IMR-90 (cell line): ENCODE data around the gene CAP2.

Experiments used
- BHLHE40 ChIP-seq: fragments of 150-350 bp; IDR thresholded peaks from 2 replicates; pipeline ENCODE4 v1.6.1; 2016; ENCODE audit warnings: mild to moderate bottlenecking, low read depth, low read length
- CEBPB ChIP-seq: IDR thresholded peaks from 2 replicates; pipeline ENCODE4 v1.6.1; 2012; ENCODE audit warnings: low read depth, low read length, improper control_type of control experiment
- CHD1 ChIP-seq: IDR thresholded peaks from 2 replicates; pipeline ENCODE4 v1.6.1; 2012; ENCODE audit warnings: low read depth, low read length, improper control_type of control experiment
- FOS ChIP-seq: fragments of 150-350 bp; IDR thresholded peaks from 2 replicates; pipeline ENCODE4 v1.6.1; 2016; ENCODE audit warnings: low read depth, low read length
- MAFK ChIP-seq: IDR thresholded peaks from 2 replicates; pipeline ENCODE4 v1.6.1; 2012; ENCODE audit warnings: low read depth, low read length, improper control_type of control experiment
- MAZ ChIP-seq: IDR thresholded peaks from 2 replicates; pipeline ENCODE4 v1.6.1; 2012; ENCODE audit warnings: low read depth, mild to moderate bottlenecking, low read length, improper control_type of control experiment, moderate library complexity, borderline replicate concordance
- POLR2A ChIP-seq: IDR thresholded peaks from 2 replicates; pipeline ENCODE4 v1.6.1; 2012; ENCODE audit warnings: mild to moderate bottlenecking, low read depth, low read length
- RAD21 ChIP-seq: IDR thresholded peaks from 2 replicates; pipeline ENCODE4 v1.6.1; 2012; ENCODE audit warnings: low read length, improper control_type of control experiment
- RCOR1 ChIP-seq: IDR thresholded peaks from 2 replicates; pipeline ENCODE4 v1.6.1; 2012; ENCODE audit warnings: mild to moderate bottlenecking, low read length, improper control_type of control experiment; ENCODE audit not compliant: insufficient replicate concordance
- RFX5 ChIP-seq: IDR thresholded peaks from 2 replicates; pipeline ENCODE4 v1.8.0; 2012; ENCODE audit warnings: low read depth, mild to moderate bottlenecking, low read length, moderate library complexity
- SMC3 ChIP-seq: fragments of 150-350 bp; IDR thresholded peaks from 2 replicates; pipeline ENCODE4 v1.6.1; 2016; ENCODE audit warnings: low read depth, mild to moderate bottlenecking, antibody characterized with exemption, low read length, moderate library complexity
- TF ChIP-seq, protein P1 (sequence below): conservative IDR thresholded peaks from 2 replicates; pipeline ENCODE4 v1.5.1; 2012; ENCODE audit warnings: mild to moderate bottlenecking, low read depth, low read length, improper control_type of control experiment
- TF ChIP-seq, protein P2 (sequence below): fragments of 150-350 bp; IDR thresholded peaks from 2 replicates; pipeline ENCODE4 v1.6.1; 2017; ENCODE audit warnings: mild to moderate bottlenecking, antibody characterized with exemption, low read length, low read depth
- TF ChIP-seq, protein P3 (sequence below): fragments of 150-350 bp; IDR thresholded peaks from 2 replicates; pipeline ENCODE4 v1.6.1; 2016; ENCODE audit warnings: low read depth, mild to moderate bottlenecking, low read length, moderate library complexity, borderline replicate concordance

DNA sequence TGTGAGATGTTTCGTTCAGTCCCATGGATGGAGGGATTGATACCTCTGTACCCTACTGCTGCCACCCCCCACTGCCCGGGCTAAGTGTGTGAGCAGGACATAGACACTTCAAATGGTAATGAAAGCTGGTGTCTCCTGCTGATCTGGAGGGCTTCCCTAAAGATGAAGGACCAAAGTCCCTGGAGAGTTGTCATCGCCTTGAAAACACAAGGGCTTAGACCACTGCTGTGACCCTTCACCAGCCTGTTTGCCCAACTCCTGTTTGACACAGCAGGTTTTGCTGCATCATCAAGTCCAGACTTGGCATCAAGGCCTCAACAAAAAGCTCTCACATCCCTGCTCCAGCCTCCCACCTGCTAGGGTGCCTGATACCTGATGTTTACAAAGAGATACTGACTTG, 148.8 kb downstream of the CAP2 start:
- TF ChIP-seq POLR2A (no peak), FOS (no peak), CHD1 (no peak), RAD21 (no peak), RFX5 (no peak), BHLHE40 (no peak), MAZ (no peak), MAFK (no peak), SMC3 (no peak), CEBPB (no peak), RCOR1 (no peak)
- TF ChIP-seq, protein P1, sequence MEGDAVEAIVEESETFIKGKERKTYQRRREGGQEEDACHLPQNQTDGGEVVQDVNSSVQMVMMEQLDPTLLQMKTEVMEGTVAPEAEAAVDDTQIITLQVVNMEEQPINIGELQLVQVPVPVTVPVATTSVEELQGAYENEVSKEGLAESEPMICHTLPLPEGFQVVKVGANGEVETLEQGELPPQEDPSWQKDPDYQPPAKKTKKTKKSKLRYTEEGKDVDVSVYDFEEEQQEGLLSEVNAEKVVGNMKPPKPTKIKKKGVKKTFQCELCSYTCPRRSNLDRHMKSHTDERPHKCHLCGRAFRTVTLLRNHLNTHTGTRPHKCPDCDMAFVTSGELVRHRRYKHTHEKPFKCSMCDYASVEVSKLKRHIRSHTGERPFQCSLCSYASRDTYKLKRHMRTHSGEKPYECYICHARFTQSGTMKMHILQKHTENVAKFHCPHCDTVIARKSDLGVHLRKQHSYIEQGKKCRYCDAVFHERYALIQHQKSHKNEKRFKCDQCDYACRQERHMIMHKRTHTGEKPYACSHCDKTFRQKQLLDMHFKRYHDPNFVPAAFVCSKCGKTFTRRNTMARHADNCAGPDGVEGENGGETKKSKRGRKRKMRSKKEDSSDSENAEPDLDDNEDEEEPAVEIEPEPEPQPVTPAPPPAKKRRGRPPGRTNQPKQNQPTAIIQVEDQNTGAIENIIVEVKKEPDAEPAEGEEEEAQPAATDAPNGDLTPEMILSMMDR = no peak
- TF ChIP-seq, protein P2, sequence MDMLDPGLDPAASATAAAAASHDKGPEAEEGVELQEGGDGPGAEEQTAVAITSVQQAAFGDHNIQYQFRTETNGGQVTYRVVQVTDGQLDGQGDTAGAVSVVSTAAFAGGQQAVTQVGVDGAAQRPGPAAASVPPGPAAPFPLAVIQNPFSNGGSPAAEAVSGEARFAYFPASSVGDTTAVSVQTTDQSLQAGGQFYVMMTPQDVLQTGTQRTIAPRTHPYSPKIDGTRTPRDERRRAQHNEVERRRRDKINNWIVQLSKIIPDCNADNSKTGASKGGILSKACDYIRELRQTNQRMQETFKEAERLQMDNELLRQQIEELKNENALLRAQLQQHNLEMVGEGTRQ = no peak
- TF ChIP-seq, protein P3, sequence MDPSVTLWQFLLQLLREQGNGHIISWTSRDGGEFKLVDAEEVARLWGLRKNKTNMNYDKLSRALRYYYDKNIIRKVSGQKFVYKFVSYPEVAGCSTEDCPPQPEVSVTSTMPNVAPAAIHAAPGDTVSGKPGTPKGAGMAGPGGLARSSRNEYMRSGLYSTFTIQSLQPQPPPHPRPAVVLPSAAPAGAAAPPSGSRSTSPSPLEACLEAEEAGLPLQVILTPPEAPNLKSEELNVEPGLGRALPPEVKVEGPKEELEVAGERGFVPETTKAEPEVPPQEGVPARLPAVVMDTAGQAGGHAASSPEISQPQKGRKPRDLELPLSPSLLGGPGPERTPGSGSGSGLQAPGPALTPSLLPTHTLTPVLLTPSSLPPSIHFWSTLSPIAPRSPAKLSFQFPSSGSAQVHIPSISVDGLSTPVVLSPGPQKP = no peak
